Activated CD4-positive, alpha-beta T cell treated with anti-CD3 and anti-CD28 coated beads, Interleukin-2, amount 10 ng/mL, durations not matched to agents 24 days and 14 days (primary cell): ENCODE measurements around the gene VAT1L. TPM values are rescaled to one million over a fixed set of nuclear protein-coding genes. Genes with fewer than 3 reads are reported as not detected.

Experiments
- DNase-seq: peaks from one replicate; pipeline ENCODE4 v3.0.0; 2022
- H3K27ac Mint-ChIP-seq: one replicate; pipeline ENCODE4 v1.8.0; 2022; ENCODE audit warnings: mild to moderate bottlenecking, mixed read lengths
- H3K27me3 Mint-ChIP-seq: one replicate; pipeline ENCODE4 v1.8.0; 2022; ENCODE audit warnings: mixed read lengths
- H3K36me3 Mint-ChIP-seq: one replicate; pipeline ENCODE4 v1.8.0; 2022; ENCODE audit warnings: low read depth, mild to moderate bottlenecking, mixed read lengths
- H3K4me1 Mint-ChIP-seq: one replicate; pipeline ENCODE4 v1.8.0; 2021; ENCODE audit warnings: mixed read lengths
- H3K4me3 Mint-ChIP-seq: one replicate; pipeline ENCODE4 v1.8.0; 2022; ENCODE audit warnings: mild to moderate bottlenecking, moderate library complexity, mixed read lengths
- H3K9me3 Mint-ChIP-seq: one replicate; pipeline ENCODE4 v1.8.0; 2021; ENCODE audit warnings: mixed read lengths
- intact Hi-C: fragments of 100-400 bp; cut with micrococcal nuclease; formaldehyde crosslinking; loops from one replicate; pipeline ENCODE4 v1.15.1; 2023
- total RNA-seq: library from RNA; stranded (reverse); gene quantifications from 2 replicates; pipeline ENCODE4 v1.2.3, GENCODE V29; 2022

The VAT1L gene
- total RNA-seq, 1 donor from 2014 or later: not detected

DNA sequence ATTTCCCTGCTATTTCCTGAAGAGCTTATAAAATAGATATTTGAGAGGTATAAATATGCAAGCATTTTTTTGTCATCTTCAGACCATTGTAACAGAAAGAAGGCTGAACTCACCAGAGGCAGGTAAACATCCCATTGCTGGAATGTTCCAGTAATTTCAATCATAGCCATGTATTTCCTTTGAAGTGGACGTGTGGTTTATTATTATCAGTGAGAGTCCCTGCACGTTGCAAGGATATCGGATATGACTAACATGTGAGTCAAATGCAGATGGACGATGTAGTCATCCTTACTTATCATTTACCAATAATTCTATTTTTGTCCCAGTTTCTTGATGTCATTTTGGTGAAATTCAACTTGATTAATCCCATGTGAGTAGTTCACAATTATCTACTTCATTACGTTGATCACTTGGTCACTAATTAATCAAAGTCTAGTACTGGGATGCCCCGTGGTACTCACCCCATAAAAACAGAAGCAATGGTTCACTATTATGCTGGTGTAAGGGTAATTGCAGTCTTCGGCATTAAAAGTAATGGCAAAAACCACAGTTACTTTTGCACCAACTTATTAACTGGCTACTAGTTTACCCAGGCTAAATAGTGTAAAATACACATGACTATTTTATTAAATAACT, 89.5 kb downstream of the VAT1L start:
- no peak overlapping the region for H3K4me3 Mint-ChIP-seq
- H3K27me3 Mint-ChIP-seq: no peaks in the 10 kb centered on the region
- H3K9me3 Mint-ChIP-seq: no peaks in the 10 kb centered on the region
- no peak for DNase-seq
- no peak overlapping the region for H3K27ac Mint-ChIP-seq
- intact Hi-C loops: no loop called here
- H3K4me1 Mint-ChIP-seq: no peaks in the 10 kb centered on the region
- H3K36me3 Mint-ChIP-seq: no peaks in the 10 kb centered on the region

DNA sequence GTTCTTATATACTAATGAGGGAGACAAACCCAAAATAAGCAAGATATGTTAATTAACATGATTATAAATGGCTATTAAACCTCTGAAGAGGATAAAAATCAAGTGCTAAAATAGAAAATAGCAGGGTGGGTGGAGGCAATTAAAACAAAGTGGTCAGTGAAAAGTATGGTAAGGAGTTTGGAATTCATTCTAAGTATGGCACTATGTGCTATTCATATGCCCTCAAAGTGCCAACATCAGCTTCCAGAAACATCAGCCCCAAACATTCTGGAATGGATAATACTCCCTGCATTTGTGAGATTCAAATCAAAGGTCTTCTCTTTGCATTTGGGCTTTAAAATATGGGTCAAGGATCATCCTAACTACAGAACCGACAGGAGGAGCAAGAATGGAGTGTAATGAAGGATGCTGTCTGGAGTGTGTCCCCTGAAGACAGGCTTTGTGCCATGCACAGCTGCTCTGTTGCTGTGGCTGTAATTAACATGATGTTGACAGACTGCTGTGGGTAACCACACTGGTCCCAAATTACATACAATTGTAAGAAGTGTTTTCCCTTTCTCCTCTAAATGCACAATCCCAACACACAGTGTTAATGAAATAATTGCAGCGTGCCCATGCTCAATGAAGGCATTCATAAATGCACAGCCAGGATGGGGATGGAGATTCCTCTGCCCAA, 93.1 kb downstream of the VAT1L start:
- no peak for DNase-seq
- Mint-ChIP-seq H3K4me1 (no peaks in the 10 kb centered on the region), H3K27me3 (no peaks in the 10 kb centered on the region), H3K9me3 (no peaks in the 10 kb centered on the region), H3K36me3 (no peaks in the 10 kb centered on the region), H3K4me3 (no peak overlapping the region), H3K27ac (no peak overlapping the region)
- intact Hi-C loops: no loop called here

DNA sequence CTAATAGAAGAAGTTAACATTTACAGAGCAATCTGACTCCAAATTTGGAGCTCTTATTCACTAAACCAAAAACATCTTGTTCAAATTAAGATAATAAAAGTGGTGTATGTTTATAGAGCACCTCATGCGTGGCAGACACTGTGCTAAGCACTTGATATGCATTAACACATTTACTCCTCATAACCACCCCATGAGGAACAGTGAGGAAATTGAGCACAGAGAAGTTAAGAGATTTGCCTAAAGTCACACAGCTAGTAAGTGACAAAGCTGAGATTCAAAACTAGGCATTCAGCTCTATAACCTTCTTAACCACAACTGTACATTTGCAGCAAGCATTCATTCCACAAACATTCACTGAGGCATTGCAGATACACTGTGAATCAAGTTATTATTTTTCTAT, 94.0 kb downstream of the VAT1L start:
- Mint-ChIP-seq H3K36me3 (no peaks in the 10 kb centered on the region), H3K9me3 (no peaks in the 10 kb centered on the region), H3K27me3 (no peaks in the 10 kb centered on the region), H3K27ac (no peak overlapping the region), H3K4me3 (no peak overlapping the region), H3K4me1 (no peaks in the 10 kb centered on the region)
- no peak for DNase-seq
- intact Hi-C loops: no loop called here

DNA sequence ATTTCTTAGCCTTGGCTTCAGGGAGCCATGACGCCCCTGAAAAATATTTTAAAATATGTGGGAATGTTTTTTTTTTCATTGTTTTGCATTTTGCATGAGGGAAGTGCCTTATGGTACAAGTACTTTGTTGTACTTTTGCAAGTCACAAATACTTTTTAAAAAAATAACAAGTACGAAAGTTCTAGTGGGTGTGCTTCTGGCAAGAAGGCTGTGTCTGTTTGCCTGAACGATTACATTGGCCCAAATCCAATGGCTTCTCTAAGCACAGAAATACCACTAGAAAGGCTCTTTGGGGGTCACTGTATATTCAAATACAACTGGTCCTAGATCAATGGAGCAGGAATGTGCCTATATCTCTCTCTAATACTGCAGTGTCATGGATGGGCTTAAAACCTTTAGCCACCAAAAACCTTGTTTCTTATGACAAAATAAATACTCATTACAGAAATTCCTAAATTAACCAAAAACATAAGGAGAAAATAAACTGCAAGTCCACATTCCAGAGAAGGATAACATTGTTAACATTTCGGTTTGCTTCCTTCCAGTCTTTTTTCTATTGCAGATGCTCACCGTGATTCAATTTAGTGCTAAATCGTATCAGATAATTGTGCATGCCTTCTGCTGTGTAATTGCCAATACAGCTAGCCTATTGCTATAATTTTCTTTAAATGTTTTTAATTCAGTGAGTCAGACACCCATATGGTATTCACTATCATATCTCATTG, 97.4 kb downstream of the VAT1L start:
- no peaks in the 10 kb centered on the region for H3K4me1 Mint-ChIP-seq
- no peaks in the 10 kb centered on the region for H3K36me3 Mint-ChIP-seq
- H3K9me3 Mint-ChIP-seq: no peaks in the 10 kb centered on the region
- H3K27me3 Mint-ChIP-seq: no peaks in the 10 kb centered on the region
- H3K27ac Mint-ChIP-seq: no peak overlapping the region
- no peak overlapping the region for H3K4me3 Mint-ChIP-seq
- no peak for DNase-seq
- intact Hi-C loops: no loop called here

DNA sequence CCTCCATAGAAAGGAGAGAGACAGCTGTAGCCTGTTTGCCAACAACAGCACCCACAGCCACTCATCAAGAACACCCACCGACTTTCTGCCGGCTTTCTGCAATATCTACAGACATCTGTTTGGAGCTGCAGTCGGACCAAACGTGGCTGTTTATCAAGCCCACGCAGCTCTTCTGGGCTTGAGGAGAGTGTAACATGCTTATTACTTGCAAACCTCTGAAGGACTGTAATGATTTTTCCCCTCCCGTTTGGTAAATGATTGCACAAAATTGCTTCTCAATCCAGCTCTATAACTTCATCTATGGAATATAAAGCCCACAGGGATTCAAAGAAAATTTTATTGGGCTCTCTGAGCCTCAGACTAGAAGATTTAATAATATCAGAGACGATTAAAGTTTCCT, 100.5 kb downstream of the VAT1L start:
- Mint-ChIP-seq H3K36me3 (no peaks in the 10 kb centered on the region), H3K4me1 (no peaks in the 10 kb centered on the region), H3K4me3 (no peak overlapping the region), H3K27ac (no peak overlapping the region), H3K9me3 (no peaks in the 10 kb centered on the region), H3K27me3 (no peaks in the 10 kb centered on the region)
- intact Hi-C loops: no loop called here
- DNase-seq: no peak

DNA sequence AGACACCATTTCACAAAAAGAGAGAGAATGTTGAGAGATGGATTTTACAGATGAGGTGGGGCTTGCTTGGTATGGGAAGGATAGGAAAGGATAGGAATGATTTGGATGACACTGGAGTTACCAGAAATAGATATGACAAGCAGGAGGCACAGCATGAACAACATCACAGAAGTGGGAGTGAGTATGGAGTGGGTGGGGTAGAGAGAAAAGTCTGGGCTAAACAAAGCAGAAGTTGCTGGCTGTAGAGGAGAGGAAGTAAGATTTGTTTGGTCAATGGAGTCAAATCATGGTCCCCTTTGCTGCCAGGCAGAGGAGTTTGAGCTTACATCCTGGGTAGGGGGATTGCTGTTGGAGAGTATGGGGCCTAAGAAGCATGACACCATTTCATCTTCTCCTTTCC, 101.7 kb downstream of the VAT1L start:
- intact Hi-C loops: no loop called here
- Mint-ChIP-seq H3K9me3 (no peaks in the 10 kb centered on the region), H3K4me1 (no peaks in the 10 kb centered on the region), H3K36me3 (no peaks in the 10 kb centered on the region), H3K27me3 (no peaks in the 10 kb centered on the region), H3K27ac (no peak overlapping the region), H3K4me3 (no peak overlapping the region)
- no peak for DNase-seq

DNA sequence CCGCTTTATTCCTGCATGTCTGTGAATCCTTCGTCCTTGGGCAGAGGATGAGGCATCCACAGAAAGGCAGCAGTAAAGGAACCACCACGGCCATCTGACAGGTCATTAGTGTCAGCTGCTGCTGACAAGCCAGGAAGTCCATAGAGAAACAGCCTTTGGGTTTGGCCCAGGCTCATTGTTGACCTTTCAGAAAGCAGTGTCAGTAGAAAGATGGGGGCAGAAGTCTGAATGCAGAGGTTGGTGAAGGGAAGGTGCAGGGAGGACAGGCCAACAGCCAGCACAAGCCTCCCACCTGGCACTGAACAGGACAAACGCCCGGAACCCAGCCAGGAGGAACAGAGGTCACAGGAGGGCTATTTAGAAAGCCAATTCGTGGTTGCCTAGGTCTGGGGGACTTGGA, 105.8 kb downstream of the VAT1L start:
- H3K4me3 Mint-ChIP-seq: no peak overlapping the region
- H3K36me3 Mint-ChIP-seq: no peaks in the 10 kb centered on the region
- H3K9me3 Mint-ChIP-seq: no peaks in the 10 kb centered on the region
- no peaks in the 10 kb centered on the region for H3K4me1 Mint-ChIP-seq
- no peak overlapping the region for H3K27ac Mint-ChIP-seq
- no peaks in the 10 kb centered on the region for H3K27me3 Mint-ChIP-seq
- intact Hi-C loops: no loop called here
- no peak for DNase-seq

DNA sequence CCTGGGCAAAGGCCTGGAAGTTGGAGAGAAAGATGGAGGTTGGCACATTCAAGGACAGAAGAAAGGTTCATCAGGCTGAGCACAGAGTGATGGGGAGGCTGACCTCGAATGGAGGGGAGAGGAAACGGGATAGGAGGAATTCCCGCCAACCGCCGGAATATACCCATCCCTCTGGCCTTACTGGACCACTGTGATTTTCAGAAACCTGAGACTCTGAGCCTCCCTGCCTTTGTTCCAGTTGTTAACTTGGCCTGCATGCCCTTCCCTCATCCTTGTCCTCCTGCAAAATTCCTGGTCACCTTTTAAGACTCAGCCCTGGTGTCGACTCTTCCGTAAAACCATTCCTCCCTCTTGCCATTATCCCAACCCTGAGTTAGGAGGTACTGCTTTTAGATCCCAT, 107.6 kb downstream of the VAT1L start:
- intact Hi-C loops: no loop called here
- no peak overlapping the region for H3K4me3 Mint-ChIP-seq
- H3K27ac Mint-ChIP-seq: no peak overlapping the region
- H3K36me3 Mint-ChIP-seq: no peaks in the 10 kb centered on the region
- no peaks in the 10 kb centered on the region for H3K9me3 Mint-ChIP-seq
- no peaks in the 10 kb centered on the region for H3K27me3 Mint-ChIP-seq
- no peaks in the 10 kb centered on the region for H3K4me1 Mint-ChIP-seq
- DNase-seq: no peak

DNA sequence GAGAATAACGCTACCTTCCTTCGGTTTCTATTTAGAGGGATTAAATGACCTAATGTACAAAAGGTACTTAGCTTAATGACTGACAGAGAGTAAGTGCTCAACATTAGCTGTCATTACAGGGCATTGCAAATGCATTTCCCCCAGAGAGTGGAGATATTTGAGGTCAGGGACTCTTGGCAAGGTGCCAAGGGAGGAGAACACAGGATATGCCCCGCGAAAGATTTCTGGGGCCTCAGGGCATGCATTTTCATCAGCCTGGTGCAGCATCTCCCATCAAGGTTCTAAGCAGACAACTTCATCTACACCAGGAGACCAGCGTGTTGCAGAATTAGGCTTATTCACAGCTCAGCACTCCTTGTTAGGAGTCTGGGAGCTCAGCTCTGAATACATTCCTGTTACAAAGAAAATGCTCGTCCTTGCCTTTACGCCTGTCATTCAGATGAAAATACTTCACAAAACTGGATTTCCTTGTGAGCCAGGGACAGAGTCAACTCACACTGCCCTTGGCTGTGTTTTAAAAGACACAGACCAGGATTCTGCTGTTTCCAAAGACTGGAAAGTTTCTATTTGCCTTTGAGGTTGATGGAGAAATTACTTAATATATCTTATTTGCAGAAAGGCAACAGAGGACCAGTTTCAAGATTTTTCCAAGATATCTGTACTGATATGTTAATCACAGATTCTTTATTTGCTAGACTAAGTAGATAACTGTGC, 108.2 kb downstream of the VAT1L start:
- Mint-ChIP-seq H3K27me3 (no peaks in the 10 kb centered on the region), H3K36me3 (no peaks in the 10 kb centered on the region), H3K4me1 (no peaks in the 10 kb centered on the region), H3K4me3 (no peak overlapping the region), H3K27ac (no peak overlapping the region), H3K9me3 (no peaks in the 10 kb centered on the region)
- intact Hi-C loops: no loop called here
- DNase-seq: no peak

DNA sequence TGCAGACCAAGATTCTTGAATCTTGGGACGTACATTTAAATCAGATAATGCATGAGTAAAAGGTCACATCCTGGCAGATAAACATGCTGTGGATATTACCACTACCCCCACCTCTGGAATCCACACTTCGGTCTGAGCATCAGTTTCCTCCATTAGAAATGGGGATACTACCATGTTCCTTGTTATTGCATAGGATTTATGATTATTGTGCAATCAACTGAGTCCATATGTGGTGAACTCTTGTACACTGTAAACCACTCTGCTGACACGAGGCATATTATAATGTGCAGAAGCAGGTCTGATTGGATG, 108.7 kb downstream of the VAT1L start:
- Mint-ChIP-seq H3K27me3 (no peaks in the 10 kb centered on the region), H3K4me3 (no peak overlapping the region), H3K36me3 (no peaks in the 10 kb centered on the region), H3K9me3 (no peaks in the 10 kb centered on the region), H3K27ac (no peak overlapping the region), H3K4me1 (no peaks in the 10 kb centered on the region)
- intact Hi-C loops: no loop called here
- no peak for DNase-seq

DNA sequence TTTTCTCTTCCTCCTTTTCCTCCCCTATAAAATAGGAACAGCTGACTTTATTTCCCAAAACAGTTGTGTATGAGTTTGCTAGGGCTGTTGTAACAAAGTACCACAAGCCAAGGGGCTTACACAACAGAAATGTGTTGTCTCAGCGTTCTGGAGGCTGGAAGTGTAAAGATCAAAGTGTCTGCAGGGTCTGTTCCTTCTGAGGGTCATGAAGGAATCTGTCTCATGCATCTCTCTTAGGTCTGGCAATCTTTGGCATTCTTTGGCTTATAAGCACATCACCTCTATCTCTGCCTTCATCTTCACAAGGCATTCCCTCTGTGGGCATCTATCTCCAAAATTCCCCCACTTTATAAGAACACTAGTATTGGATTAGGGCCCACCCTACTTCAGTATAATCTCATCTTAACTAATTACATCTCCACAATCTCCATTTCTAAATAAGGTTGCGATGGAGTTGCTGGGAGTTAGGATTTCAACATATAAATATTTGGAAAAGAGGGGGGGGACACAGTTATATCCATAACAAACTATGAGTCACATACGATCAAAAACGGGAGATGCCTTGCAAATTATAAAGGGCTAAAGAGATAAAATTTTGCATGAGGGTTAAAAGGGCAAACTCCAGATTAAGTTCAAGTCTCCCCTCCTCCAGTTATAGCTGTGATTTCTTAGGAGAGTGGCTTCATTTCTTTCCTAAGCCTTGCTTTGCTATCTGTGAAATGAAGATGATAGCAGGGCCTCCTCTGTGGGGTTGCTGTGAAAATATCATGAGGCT, 109.7 kb downstream of the VAT1L start:
- Mint-ChIP-seq H3K36me3 (no peaks in the 10 kb centered on the region), H3K9me3 (no peaks in the 10 kb centered on the region), H3K4me3 (no peak overlapping the region), H3K27ac (no peak overlapping the region), H3K27me3 (no peaks in the 10 kb centered on the region), H3K4me1 (no peaks in the 10 kb centered on the region)
- intact Hi-C loops: no loop called here
- DNase-seq: no peak

DNA sequence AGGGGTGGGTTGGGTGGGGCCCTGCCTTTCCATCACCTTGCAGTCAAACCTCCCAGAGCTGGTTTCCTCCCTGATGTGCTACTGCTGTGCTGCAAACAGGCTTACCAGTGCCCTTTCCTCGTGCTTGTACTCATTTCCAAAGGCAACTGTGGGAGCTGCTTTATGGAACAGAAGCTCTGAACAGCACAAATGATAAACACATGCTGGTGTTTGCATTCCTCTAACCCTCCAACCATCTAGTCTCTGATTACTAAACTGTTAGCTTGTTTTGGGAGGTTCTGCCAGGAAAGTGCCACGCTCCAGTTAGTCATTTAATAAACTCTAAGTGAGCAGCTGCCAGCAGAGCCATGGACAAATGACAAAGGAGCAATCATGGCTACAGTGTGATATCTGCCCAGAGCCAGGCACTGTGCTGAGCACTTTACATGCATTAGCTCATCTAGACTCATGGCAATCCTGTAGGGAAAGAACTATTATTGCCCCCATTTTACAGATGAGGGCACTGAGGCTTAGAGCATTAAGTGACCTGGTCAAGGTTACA, 110.4 kb downstream of the VAT1L start:
- Mint-ChIP-seq H3K4me1 (no peaks in the 10 kb centered on the region), H3K4me3 (no peak overlapping the region), H3K27me3 (no peaks in the 10 kb centered on the region), H3K36me3 (no peaks in the 10 kb centered on the region), H3K9me3 (no peaks in the 10 kb centered on the region), H3K27ac (no peak overlapping the region)
- intact Hi-C loops: no loop called here
- no peak for DNase-seq

DNA sequence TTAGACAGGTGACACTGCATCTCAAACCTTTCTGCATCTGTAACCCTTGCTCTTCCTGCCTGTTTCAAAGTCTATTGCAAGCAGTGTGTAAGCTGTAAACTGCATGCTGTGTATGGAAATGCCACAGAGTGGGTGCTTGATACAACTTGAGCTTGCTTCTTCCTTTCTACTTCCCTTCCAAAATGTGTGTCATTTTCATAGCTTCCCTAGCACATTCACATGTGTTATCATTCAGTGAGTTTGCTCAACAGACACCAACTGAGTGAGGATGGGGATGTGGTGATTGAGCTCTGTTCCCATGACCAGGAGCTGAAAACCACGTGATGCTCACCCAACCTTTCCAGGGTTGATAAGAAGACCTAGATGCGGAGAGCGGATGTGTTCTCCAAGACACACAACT, 111.1 kb downstream of the VAT1L start:
- no peaks in the 10 kb centered on the region for H3K4me1 Mint-ChIP-seq
- intact Hi-C loops: no loop called here

More for the DNA sequence above, 111.1 kb downstream of the VAT1L start:
- Mint-ChIP-seq H3K9me3 (no peaks in the 10 kb centered on the region), H3K27me3 (no peaks in the 10 kb centered on the region), H3K36me3 (no peaks in the 10 kb centered on the region), H3K27ac (no peak overlapping the region), H3K4me3 (no peak overlapping the region)
- DNase-seq: no peak
